Calu3 (cell line): ENCODE measurements around the gene MMP2. TPM values are rescaled to one million over a fixed set of nuclear protein-coding genes. Genes with fewer than 3 reads are reported as not detected.

Source experiments
- BruUV-seq: library from RNA; stranded (reverse); fragments of 400-500 nt; replicated peaks from 2 replicates; lab custom pipeline; 2021; lab: Mats Ljungman, UMichigan
- CTCF ChIA-PET: fragments of 300-600 bp; sonication (Branson Sonifier 250); formaldehyde crosslinking; loops from one replicate; lab custom pipeline; 2022; ENCODE audit warnings: antibody characterized with exemption; lab: Charles Lee
- DNase-seq: peaks from one replicate; pipeline ENCODE4 v3.0.0; 2022
- H3K27ac Mint-ChIP-seq: one replicate; pipeline ENCODE4 v1.8.0; 2022; ENCODE audit warnings: mixed read lengths; ENCODE audit not compliant: unreplicated experiment
- H3K27me3 Mint-ChIP-seq: one replicate; pipeline ENCODE4 v1.8.0; 2022; ENCODE audit warnings: mixed read lengths; ENCODE audit not compliant: unreplicated experiment
- H3K36me3 Mint-ChIP-seq: one replicate; pipeline ENCODE4 v1.8.0; 2022; ENCODE audit warnings: mild to moderate bottlenecking, moderate library complexity, mixed read lengths; ENCODE audit not compliant: insufficient read depth, unreplicated experiment
- H3K4me1 Mint-ChIP-seq: one replicate; pipeline ENCODE4 v1.8.0; 2022; ENCODE audit warnings: mild to moderate bottlenecking, low read depth, mixed read lengths; ENCODE audit not compliant: unreplicated experiment
- H3K4me3 Mint-ChIP-seq: one replicate; pipeline ENCODE4 v1.8.0; 2022; ENCODE audit warnings: mild to moderate bottlenecking, low read depth, moderate library complexity, mixed read lengths; ENCODE audit not compliant: unreplicated experiment
- H3K9me3 Mint-ChIP-seq: one replicate; pipeline ENCODE4 v1.8.0; 2022; ENCODE audit warnings: low read depth, mixed read lengths; ENCODE audit not compliant: unreplicated experiment
- CTCF ChIP-seq: fragments of 200-600 bp; IDR thresholded peaks from one replicate; pipeline ENCODE4 v1.8.0; 2022; ENCODE audit warnings: antibody characterized with exemption; ENCODE audit not compliant: unreplicated experiment
- intact Hi-C: fragments of 100-400 bp; cut with micrococcal nuclease; formaldehyde crosslinking; loops from one replicate; pipeline ENCODE4 v1.10.0; 2022; ENCODE audit not compliant: unreplicated experiment
- total RNA-seq: library from RNA; stranded (reverse); gene quantifications from 2 replicates; pipeline ENCODE4 v1.2.3, GENCODE V29; 2022

Gene MMP2
- total RNA-seq, 1 experiment from 2014 or later = not detected

- no peak overlapping the region for H3K4me3 Mint-ChIP-seq
- no peak overlapping the region for H3K27ac Mint-ChIP-seq
- H3K36me3 Mint-ChIP-seq = no peaks in the 10 kb centered on the region
- BruUV-seq = no TSS peak
- intact Hi-C loops = no loop called here
- no peak for TF ChIP-seq CTCF
- CTCF ChIA-PET = no interaction called here
- H3K27me3 Mint-ChIP-seq = no peaks in the 10 kb centered on the region
- peaks cover 2% of the 10 kb centered on the region for H3K9me3 Mint-ChIP-seq
- H3K4me1 Mint-ChIP-seq = no peaks in the 10 kb centered on the region
- no peak for DNase-seq
Observed at GRCh38 chr16:55521792-55522191, 42.8 kb downstream of the MMP2 start.

GRCh38 chr16:55526441-55526840 is 47.4 kb downstream of the MMP2 start:
- intact Hi-C loops = no loop called here
- TF ChIP-seq CTCF = no peak
- H3K4me1 Mint-ChIP-seq = no peaks in the 10 kb centered on the region
- H3K27ac Mint-ChIP-seq = no peak overlapping the region
- H3K27me3 Mint-ChIP-seq = no peaks in the 10 kb centered on the region
- H3K36me3 Mint-ChIP-seq = no peaks in the 10 kb centered on the region
- H3K4me3 Mint-ChIP-seq = no peak overlapping the region
- no peak for DNase-seq
- BruUV-seq = no TSS peak
- CTCF ChIA-PET = no interaction called here
- H3K9me3 Mint-ChIP-seq = no peaks in the 10 kb centered on the region

DNA sequence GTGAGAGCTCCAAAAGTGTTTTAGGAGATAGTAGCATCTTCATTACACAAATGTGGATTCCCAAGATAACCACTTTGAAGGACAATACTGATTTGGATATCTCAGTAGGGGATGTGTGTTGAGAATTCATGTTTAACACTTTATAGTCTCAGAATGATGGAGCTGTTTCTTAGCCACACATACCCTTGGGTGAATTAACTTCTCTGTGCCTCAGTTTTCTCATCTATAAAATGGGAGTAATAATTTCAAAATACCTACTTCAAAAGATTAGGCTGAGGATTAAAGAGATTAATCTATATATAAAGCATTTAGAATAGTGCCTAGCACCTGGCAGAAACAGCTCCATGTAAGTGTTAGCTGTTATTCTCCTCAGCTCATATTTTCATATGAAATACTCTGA is 48.9 kb downstream of the MMP2 start:
- CTCF ChIA-PET = interaction anchor here (0.6 to 1.8 kb wide), 3 partner anchors 11 to 1992 kb away, joined by 3 to 4 read pairs (median 4); no protein-coding TSS in a partner anchor
- Mint-ChIP-seq H3K4me3 (no peak overlapping the region), H3K4me1 (no peaks in the 10 kb centered on the region), H3K9me3 (no peaks in the 10 kb centered on the region), H3K36me3 (no peaks in the 10 kb centered on the region), H3K27ac (no peak overlapping the region), H3K27me3 (no peaks in the 10 kb centered on the region)
- no peak for TF ChIP-seq CTCF
- no peak for DNase-seq
- no TSS peak for BruUV-seq
- intact Hi-C loops = no loop called here

DNA sequence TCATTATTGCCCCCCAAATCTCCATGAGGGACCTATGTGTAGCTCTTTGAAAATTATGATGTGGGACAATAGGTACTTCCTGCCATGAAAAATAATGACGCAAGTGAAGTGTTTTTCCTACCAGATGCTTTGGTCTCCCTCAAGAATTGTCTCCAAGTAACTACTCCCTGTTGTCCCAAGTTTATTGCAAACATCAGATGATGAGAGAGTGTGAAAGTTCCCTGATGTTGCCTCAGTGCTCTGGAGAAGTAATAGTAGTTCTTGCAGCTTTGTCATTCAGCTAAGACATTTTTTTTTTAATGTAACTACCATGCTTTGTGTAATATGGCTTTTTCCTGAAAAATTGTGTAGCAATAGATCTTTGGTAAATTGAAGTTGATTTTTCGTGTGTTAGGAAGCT is 50.0 kb downstream of the MMP2 start:
- no TSS peak for BruUV-seq
- H3K36me3 Mint-ChIP-seq = no peaks in the 10 kb centered on the region
- H3K4me1 Mint-ChIP-seq = no peaks in the 10 kb centered on the region

More for the DNA sequence above, 50.0 kb downstream of the MMP2 start:
- no peak overlapping the region for H3K27ac Mint-ChIP-seq
- no peaks in the 10 kb centered on the region for H3K9me3 Mint-ChIP-seq
- H3K4me3 Mint-ChIP-seq = no peak overlapping the region
- CTCF ChIA-PET = interaction anchor here (1.8 kb wide), 1 partner anchor 64 kb away, joined by 4 read pairs; no protein-coding TSS in a partner anchor
- no peaks in the 10 kb centered on the region for H3K27me3 Mint-ChIP-seq
- no peak for DNase-seq
- intact Hi-C loops = no loop called here
- no peak for TF ChIP-seq CTCF
